ENCODE results near the gene SCEL. TPM values are rescaled to one million over a fixed set of nuclear protein-coding genes. Genes with fewer than 3 reads are reported as not detected.

The SCEL gene
- total RNA-seq, 1 experiment from 2014 or later, result 0.07 TPM

GRCh38 chr13:77600701-77601100 lies 65.2 kb downstream of the SCEL start:
- H3K9ac ChIP-seq (ENCODE audit: low read length), result no peak overlapping the region
- no peaks in the 10 kb centered on the region for H3K9me2 ChIP-seq (ENCODE audit: insufficient read depth)
- ATAC-seq (no peak), DNase-seq (ENCODE audit: low read depth, low spot score) (no peak)
- no peaks in the 10 kb centered on the region for H3K36me3 ChIP-seq (ENCODE audit: control insufficient read depth in 1 of 2, insufficient read depth in 2 of 2, low read length in 2 of 2)
- ChIA-PET POLR2A (no interaction called here), CTCF (no interaction called here), RAD21 (ENCODE audit: low non-redundant PET in 1 of 2, low total read pairs in 2 of 2, uncharacterized antibody in 2 of 2, unreplicated experiment in 2 of 2) (no interaction called here)
- TF ChIP-seq ELF1 (IDR thresholded peaks at IDR 0.05; ENCODE audit: borderline replicate concordance, low read depth) (no peak), EZH2 (IDR thresholded peaks at IDR 0.05) (no peak), ATF3 (IDR thresholded peaks at IDR 0.05) (no peak), EGR1 (IDR thresholded peaks at IDR 0.05; ENCODE audit: low read depth) (no peak), POLR2A (IDR thresholded peaks at IDR 0.05; ENCODE audit: borderline replicate concordance, extremely low read depth, insufficient read depth, insufficient read length) (no peak), ZNF274 (IDR thresholded peaks at IDR 0.05; ENCODE audit: low read depth, low read length) (no peak), JUND (IDR thresholded peaks at IDR 0.05) (no peak), ZFX (IDR thresholded peaks at IDR 0.05) (no peak), FOSL1 (IDR thresholded peaks at IDR 0.05; ENCODE audit: low read depth) (no peak), REST (IDR thresholded peaks at IDR 0.05; ENCODE audit: low read depth) (no peak), CEBPB (IDR thresholded peaks at IDR 0.05; ENCODE audit: low read depth) (no peak), SIN3A (IDR thresholded peaks at IDR 0.05; ENCODE audit: low read depth) (no peak), EZH2phosphoT487 (IDR thresholded peaks at IDR 0.05; ENCODE audit: borderline replicate concordance) (no peak), ZBTB33 (IDR thresholded peaks at IDR 0.05; ENCODE audit: extremely low read depth, insufficient replicate concordance, low read length) (no peak), CTCF (IDR thresholded peaks at IDR 0.05 in 2 of 3, conservative IDR thresholded peaks at IDR 0.05 in 1 of 3; ENCODE audit: borderline replicate concordance in 1 of 3, insufficient read depth in 1 of 3, low read depth in 2 of 3, low read length in 2 of 3) (no peak), CBX3 (IDR thresholded peaks at IDR 0.05; ENCODE audit: low read depth) (no peak)
- no peaks in the 10 kb centered on the region for H4K20me1 ChIP-seq (ENCODE audit: insufficient read depth)
- no peak overlapping the region for H3K27ac ChIP-seq (ENCODE audit: low read depth, low read length)
- H3K4me2 ChIP-seq (ENCODE audit: low read length), result no peak overlapping the region
- H3K4me3 ChIP-seq (replicated peaks in 1 of 2; ENCODE audit: low read depth in 1 of 2, low read length in 2 of 2), result no peak overlapping the region
- H3K79me2 ChIP-seq (ENCODE audit: insufficient read depth, low read length), result no peaks in the 10 kb centered on the region
- intact Hi-C loops (cut with micrococcal nuclease), result no loop called here
- H3K27me3 ChIP-seq (ENCODE audit: insufficient read depth, low read length), result peaks cover under 1% of the 10 kb centered on the region; the same call in 1 of the 2 replicates
- no TSS peak for BruUV-seq (replicated peaks)
- H3K9me3 ChIP-seq (ENCODE audit: control insufficient read depth in 1 of 2, insufficient read depth in 1 of 2, low read depth in 1 of 2, low read length in 2 of 2), result no peaks in the 10 kb centered on the region
- H3K4me1 ChIP-seq (ENCODE audit: control insufficient read depth in 1 of 2, insufficient read depth in 2 of 2, low read length in 2 of 2), result no peaks in the 10 kb centered on the region
- no peak overlapping the region for H2AFZ ChIP-seq (ENCODE audit: low read depth, low read length, poor library complexity, severe bottlenecking)
